K562 (cell line): ENCODE measurements around the gene RBM5. TPM values are rescaled to one million over a fixed set of nuclear protein-coding genes. Genes with fewer than 3 reads are reported as not detected.

Experiments
- ATAC-seq: fragments of 200-7000 bp; cut with Tn5 transposase; 3 replicates; pipeline ENCODE4 v1.9.1; 2020; ENCODE audit warnings: moderate library complexity
- BruUV-seq: library from RNA; stranded (reverse); fragments of 400-500 nt; replicated peaks from 2 replicates; lab custom pipeline; 2021; lab: Mats Ljungman, UMichigan
- CTCF ChIA-PET: fragments of 300-600 bp; formaldehyde crosslinking; extraction: SDS; loops from one replicate; lab custom pipeline; 2021; ENCODE audit warnings: low intra/inter-chr PET ratio; lab: Yijun Ruan, JAX
- POLR2A ChIA-PET: fragments of 300-600, 350-650 bp; sonication (Branson Sonifier 250); formaldehyde crosslinking; extraction: SDS; loops from one replicate; lab custom pipeline; 2021; ENCODE audit warnings: antibody characterized with exemption, inconsistent platforms; lab: Yijun Ruan, JAX
- DNase-seq, 4 experiments: peaks; one replicate each; pipeline versions ENCODE4 v3.0.0 to v3.0.0-alpha.2; 2011 to 2018; ENCODE audit warnings: low spot score in 3 of 4, mixed read lengths in 3 of 4; ENCODE audit errors: extremely low read depth in 1 of 4
- FAIRE-seq: peaks from 2 replicates; lab custom pipeline; 2011; peaks lifted over from hg19 to GRCh38; lab: Jason Lieb, UNC
- H2AFZ ChIP-seq: 2 replicates; pipeline ENCODE4 v1.6.0; 2011; ENCODE audit warnings: low read depth, low read length, control low read depth, inconsistent platforms
- H3K27ac ChIP-seq: fragments of 200-600 bp; 3 replicates; pipeline ENCODE4 v1.8.0; 2011; ENCODE audit warnings: low read depth, mild to moderate bottlenecking, control low read depth, inconsistent platforms, low read length, moderate library complexity, mixed read lengths; ENCODE audit errors: extremely low read depth
- H3K27me3 ChIP-seq, 2 experiments: fragments of 300-600 bp in 1 of 2; 2 replicates in 1 of 2; 3 replicates in 1 of 2; pipeline versions ENCODE4 v1.6.0 to v1.8.0; 2011; ENCODE audit warnings: inconsistent platforms in 2 of 2, low read length in 2 of 2, mild to moderate bottlenecking in 1 of 2, mixed read lengths in 1 of 2, moderate library complexity in 1 of 2; ENCODE audit not compliant: control insufficient read depth in 2 of 2, insufficient read depth in 2 of 2
- H3K36me3 ChIP-seq: fragments of 300-600 bp; 3 replicates; pipeline ENCODE4 v1.8.0; 2011; ENCODE audit warnings: mild to moderate bottlenecking, low read length, inconsistent platforms; ENCODE audit not compliant: control insufficient read depth, insufficient read depth
- H3K4me1 ChIP-seq, 2 experiments: fragments of 200-600 bp in 1 of 2; replicated peaks in 1 of 2; 2 replicates in 1 of 2; 3 replicates in 1 of 2; pipeline versions ENCODE4 v1.5.1 to v1.8.0; 2011; ENCODE audit warnings: inconsistent platforms in 2 of 2, low read length in 2 of 2, mild to moderate bottlenecking in 1 of 2, mixed read lengths in 1 of 2, moderate library complexity in 1 of 2; ENCODE audit not compliant: control insufficient read depth in 2 of 2, insufficient read depth in 2 of 2
- H3K4me2 ChIP-seq: 2 replicates; pipeline ENCODE4 v1.6.1; 2011; ENCODE audit warnings: low read length, control low read depth, inconsistent platforms, mixed read lengths; ENCODE audit not compliant: insufficient read depth
- H3K4me3 ChIP-seq: fragments of 200-600 bp; sonication (generic), shearing (Covaris generic); 2 replicates; pipeline ENCODE4 v1.5.1; 2016; ENCODE audit warnings: control low read depth, inconsistent platforms
- H3K79me2 ChIP-seq: fragments of 200-600 bp; 3 replicates; pipeline ENCODE4 v1.8.0; 2011; ENCODE audit warnings: low read length, inconsistent platforms; ENCODE audit not compliant: control insufficient read depth, insufficient read depth
- H3K9ac ChIP-seq, 2 experiments: 2 replicates each; pipeline versions ENCODE4 v1.6.0 to v1.6.1; 2011; ENCODE audit warnings: low read depth in 2 of 2, low read length in 2 of 2, control low read depth in 1 of 2, inconsistent platforms in 1 of 2, mild to moderate bottlenecking in 1 of 2, mixed read lengths in 1 of 2; ENCODE audit not compliant: insufficient read depth in 1 of 2
- H3K9me1 ChIP-seq: one replicate; pipeline ENCODE4 v1.6.0; 2011; ENCODE audit warnings: inconsistent platforms, mild to moderate bottlenecking, low read length, moderate library complexity; ENCODE audit not compliant: control insufficient read depth, insufficient read depth
- H3K9me3 ChIP-seq: replicated peaks from 2 replicates; pipeline ENCODE4 v1.5.1; 2011; ENCODE audit warnings: low read depth, low read length, inconsistent platforms; ENCODE audit not compliant: control insufficient read depth, insufficient read depth
- H4K20me1 ChIP-seq: replicated peaks from 2 replicates; pipeline ENCODE4 v1.6.1; 2011; ENCODE audit warnings: low read length, inconsistent platforms, mixed read lengths; ENCODE audit not compliant: control insufficient read depth, insufficient read depth
- CHD1 ChIP-seq: fragments of 200-600 bp; sonication (generic); IDR thresholded peaks from one replicate; pipeline ENCODE4 v1.6.1; 2012; ENCODE audit warnings: mild to moderate bottlenecking, moderate library complexity, low read length, inconsistent platforms
- GABPB2 ChIP-seq: fragments of 250-450 bp; sonication (Bioruptor Pico); conservative IDR thresholded peaks from 2 replicates; pipeline ENCODE4 v1.5.1; 2021; ENCODE audit warnings: mild to moderate bottlenecking
- IRF2 ChIP-seq: sonication (generic); formaldehyde crosslinking; IDR thresholded peaks from 2 replicates; pipeline ENCODE4 v1.8.1; 2022; ENCODE audit warnings: mild to moderate bottlenecking, missing genetic modification reagents
- L3MBTL2 ChIP-seq: fragments of 450-650 bp; IDR thresholded peaks from 2 replicates; pipeline ENCODE4 v1.6.1; 2016; ENCODE audit warnings: mild to moderate bottlenecking, moderate library complexity
- NFIX ChIP-seq: fragments of 250-450 bp; sonication (Bioruptor Pico); IDR thresholded peaks from 2 replicates; pipeline ENCODE4 v1.4.0; 2020; ENCODE audit warnings: low read depth, mild to moderate bottlenecking, moderate library complexity
- SRSF1 ChIP-seq: fragments of 200-400 bp; formaldehyde crosslinking; IDR thresholded peaks from 2 replicates; pipeline ENCODE4 v1.6.1; 2017; ENCODE audit warnings: mild to moderate bottlenecking, low read depth, low read length, moderate library complexity
- TAF1 ChIP-seq: IDR thresholded peaks from 2 replicates; pipeline ENCODE4 v1.6.1; 2011; ENCODE audit warnings: mild to moderate bottlenecking, low read length, moderate library complexity; ENCODE audit not compliant: insufficient read depth, control insufficient read depth, severe bottlenecking; ENCODE audit errors: extremely low read depth
- ZNF124 ChIP-seq: sonication (generic); formaldehyde crosslinking; IDR thresholded peaks from 2 replicates; pipeline ENCODE4 v1.8.1; 2022; ENCODE audit warnings: missing genetic modification reagents
- ZNF316 ChIP-seq: fragments of 450-650 bp; IDR thresholded peaks from 2 replicates; pipeline ENCODE4 v1.6.1; 2016
- WGBS: fragments of 100-300 bp; shearing (Covaris generic); methylation state at CpG from one replicate; pipeline ENCODE4 v1.1.6; 2016; ENCODE audit warnings: low coverage, mixed read lengths; ENCODE audit not compliant: insufficient coverage; ENCODE audit errors: missing lambda C conversion rate; 5-methylcytosine and 5-hydroxymethylcytosine counted together
- in situ Hi-C: fragments of 300-500 bp; cut with MboI; formaldehyde crosslinking; loops from 4 replicates; pipeline ENCODE4 v1.15.0; 2018; ENCODE audit warnings: inconsistent platforms, mixed read lengths
- intact Hi-C: fragments of 100-400 bp; cut with micrococcal nuclease; formaldehyde crosslinking; loops from 2 replicates; pipeline ENCODE4 v1.14.2; 2022
- polyA plus RNA-seq, 8 experiments: library from polyadenylated mRNA; depleted of rRNA in 4 of 8; stranded (reverse) in 5 of 8; unstranded in 3 of 8; fragments of >200 nt; fragmentation: Nextera tagmentation in 2 of 8; fragmentation: Illumina TruSeq in 1 of 8; extraction: Ambion mirVana in 2 of 8; extraction: Trizol in 1 of 8; gene quantifications; 2 replicates each; pipeline versions ENCODE4 v1.2.1 to v1.2.3, GENCODE V29; 2011 to 2014; ENCODE audit warnings: inconsistent platforms in 1 of 8, missing spikeins in 1 of 8
- total RNA-seq, 7 experiments: library from RNA; depleted of rRNA in 6 of 7; stranded (reverse); fragments of >200 nt in 6 of 7; fragmentation: Illumina TruSeq in 2 of 7; extraction: Trizol in 2 of 7; gene quantifications; 2 replicates each; pipeline versions ENCODE4 v1.2.1 to v1.2.3, GENCODE V29; 2011 to 2021; ENCODE audit warnings: low replicate concordance in 1 of 7
- TF ChIP-seq, protein P1 (sequence below), 2 experiments: fragments of 450-650 bp; IDR thresholded peaks; 2 replicates each; pipeline ENCODE4 v1.6.1; 2016
- TF ChIP-seq, protein P2 (sequence below): fragments of 450-650 bp; conservative IDR thresholded peaks from 2 replicates; pipeline ENCODE4 v1.6.1; 2016; ENCODE audit warnings: missing genetic modification characterization, low read depth, mild to moderate bottlenecking, control low read depth, missing compliant biosample characterization

The RBM5 gene
- total and polyA plus RNA-seq, 9 of the 15 experiments (the other 6 are each of a cell fraction or from before 2014, with no cell fraction given): 24.5 to 153 (median 81.6) TPM

GRCh38 chr3:50057756-50058155 lies 31.0 kb upstream of the RBM5 start (continued):
- TF ChIP-seq, protein P1, sequence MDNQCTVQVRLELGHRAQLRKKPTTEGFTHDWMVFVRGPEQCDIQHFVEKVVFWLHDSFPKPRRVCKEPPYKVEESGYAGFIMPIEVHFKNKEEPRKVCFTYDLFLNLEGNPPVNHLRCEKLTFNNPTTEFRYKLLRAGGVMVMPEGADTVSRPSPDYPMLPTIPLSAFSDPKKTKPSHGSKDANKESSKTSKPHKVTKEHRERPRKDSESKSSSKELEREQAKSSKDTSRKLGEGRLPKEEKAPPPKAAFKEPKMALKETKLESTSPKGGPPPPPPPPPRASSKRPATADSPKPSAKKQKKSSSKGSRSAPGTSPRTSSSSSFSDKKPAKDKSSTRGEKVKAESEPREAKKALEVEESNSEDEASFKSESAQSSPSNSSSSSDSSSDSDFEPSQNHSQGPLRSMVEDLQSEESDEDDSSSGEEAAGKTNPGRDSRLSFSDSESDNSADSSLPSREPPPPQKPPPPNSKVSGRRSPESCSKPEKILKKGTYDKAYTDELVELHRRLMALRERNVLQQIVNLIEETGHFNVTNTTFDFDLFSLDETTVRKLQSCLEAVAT (IDR thresholded peaks at IDR 0.05): no peak
- TF ChIP-seq GABPB2 (CRISPR knock-in tag) (no peak), L3MBTL2 (no peak), CHD1 (no peak)

- Histone ChIP-seq H2AFZ (no peak overlapping the region), H3K4me3 (no peak overlapping the region), H3K36me3 (peaks cover 82% of the 10 kb centered on the region), H4K20me1 (no peaks in the 10 kb centered on the region), H3K4me2 (no peak overlapping the region), H3K27me3 (no peaks in the 10 kb centered on the region), H3K9me3 (no peaks in the 10 kb centered on the region), H3K9me1 (no peaks in the 10 kb centered on the region), H3K4me1 (no peaks in the 10 kb centered on the region), H3K79me2 (no peaks in the 10 kb centered on the region), H3K27ac (no peak overlapping the region), H3K9ac (no peak overlapping the region)
- no peak for TF ChIP-seq TAF1
- TF ChIP-seq, protein P2, sequence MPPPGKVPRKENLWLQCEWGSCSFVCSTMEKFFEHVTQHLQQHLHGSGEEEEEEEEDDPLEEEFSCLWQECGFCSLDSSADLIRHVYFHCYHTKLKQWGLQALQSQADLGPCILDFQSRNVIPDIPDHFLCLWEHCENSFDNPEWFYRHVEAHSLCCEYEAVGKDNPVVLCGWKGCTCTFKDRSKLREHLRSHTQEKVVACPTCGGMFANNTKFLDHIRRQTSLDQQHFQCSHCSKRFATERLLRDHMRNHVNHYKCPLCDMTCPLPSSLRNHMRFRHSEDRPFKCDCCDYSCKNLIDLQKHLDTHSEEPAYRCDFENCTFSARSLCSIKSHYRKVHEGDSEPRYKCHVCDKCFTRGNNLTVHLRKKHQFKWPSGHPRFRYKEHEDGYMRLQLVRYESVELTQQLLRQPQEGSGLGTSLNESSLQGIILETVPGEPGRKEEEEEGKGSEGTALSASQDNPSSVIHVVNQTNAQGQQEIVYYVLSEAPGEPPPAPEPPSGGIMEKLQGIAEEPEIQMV: no peak
- no peak for TF ChIP-seq NFIX (CRISPR knock-in tag)
- no peak for TF ChIP-seq GABPB2 (CRISPR knock-in tag)
- no peak for TF ChIP-seq ZNF316
- TF ChIP-seq ZNF124 (CRISPR knock-in tag): no peak
- TF ChIP-seq IRF2 (CRISPR knock-in tag): no peak
- TF ChIP-seq SRSF1: no peak
- BruUV-seq: no TSS peak
- in situ Hi-C loops: no loop called here
- FAIRE-seq (no peak), DNase-seq (no peak), ATAC-seq (no peak)
- ChIA-PET CTCF (no interaction called here), POLR2A (interaction anchor here (0.6 kb wide), 1 partner anchor 340 kb away, joined by 3 read pairs; no protein-coding TSS in a partner anchor)
- intact Hi-C loops: no loop called here
- 57% methylated on average over 2 of the region's 2 CpGs for WGBS
Measured at GRCh38 chr3:50068134-50068533, 20.6 kb upstream of the RBM5 start.
